HepG2 (cell line): ENCODE data around the gene C19orf73. TPM values are rescaled to one million over a fixed set of nuclear protein-coding genes. Genes with fewer than 3 reads are reported as not detected.

Experiments
- ARID5B ChIP-seq: IDR thresholded peaks from 2 replicates; pipeline ENCODE4 v1.4.0; 2020; ENCODE audit warnings: mild to moderate bottlenecking, missing genetic modification reagents
- DNMT1 ChIP-seq: sonication (generic); formaldehyde crosslinking; IDR thresholded peaks from 2 replicates; pipeline ENCODE4 v1.5.1; 2020; ENCODE audit warnings: mild to moderate bottlenecking, missing genetic modification reagents
- EP300 ChIP-seq, 3 experiments: sonication (generic) in 1 of 3; formaldehyde crosslinking in 1 of 3; IDR thresholded peaks; 2 replicates each; pipeline versions ENCODE4 v1.5.1 to v1.6.1; 2011 to 2020; ENCODE audit warnings: low read depth in 2 of 3, low read length in 2 of 3, borderline replicate concordance in 1 of 3, improper control_type of control experiment in 1 of 3, mild to moderate bottlenecking in 1 of 3, missing genetic modification reagents in 1 of 3, moderate library complexity in 1 of 3
- HNF1A ChIP-seq, 2 experiments: sonication (generic) in 1 of 2; formaldehyde crosslinking in 1 of 2; IDR thresholded peaks; 2 replicates each; pipeline versions ENCODE4 v1.4.0 to v1.6.1; 2016 to 2020; ENCODE audit warnings: borderline replicate concordance in 1 of 2, low read depth in 1 of 2, mild to moderate bottlenecking in 1 of 2, missing genetic modification reagents in 1 of 2
- HNRNPK ChIP-seq: fragments of 200-400 bp; formaldehyde crosslinking; IDR thresholded peaks from 2 replicates; pipeline ENCODE4 v1.6.1; 2018; ENCODE audit warnings: low read length, low read depth, moderate library complexity, mild to moderate bottlenecking; ENCODE audit not compliant: poor library complexity, severe bottlenecking
- HOXA5 ChIP-seq: sonication (generic); formaldehyde crosslinking; IDR thresholded peaks from 2 replicates; pipeline ENCODE4 v1.4.0; 2020; ENCODE audit warnings: missing genetic modification reagents
- MLLT10 ChIP-seq: sonication (generic); formaldehyde crosslinking; IDR thresholded peaks from 2 replicates; pipeline ENCODE4 v1.4.0; 2020; ENCODE audit warnings: missing genetic modification reagents
- ONECUT2 ChIP-seq: sonication (generic); formaldehyde crosslinking; IDR thresholded peaks from 2 replicates; pipeline ENCODE4 v1.4.0; 2020; ENCODE audit warnings: missing genetic modification reagents
- PAWR ChIP-seq: sonication (generic); formaldehyde crosslinking; IDR thresholded peaks from 2 replicates; pipeline ENCODE4 v1.4.0; 2020; ENCODE audit warnings: missing genetic modification reagents, mild to moderate bottlenecking, borderline replicate concordance
- RFX1 ChIP-seq: fragments of 450-650 bp; IDR thresholded peaks from 2 replicates; pipeline ENCODE4 v1.6.1; 2017
- SIX4 ChIP-seq: sonication (generic); formaldehyde crosslinking; IDR thresholded peaks from 2 replicates; pipeline ENCODE4 v1.4.0; 2020; ENCODE audit warnings: missing genetic modification reagents
- SUZ12 ChIP-seq: fragments of 150-350 bp; IDR thresholded peaks from 2 replicates; pipeline ENCODE4 v1.6.1; 2014; ENCODE audit warnings: low read depth, low read length
- TOPORS ChIP-seq: sonication (generic); formaldehyde crosslinking; IDR thresholded peaks from 2 replicates; pipeline ENCODE4 v1.8.0; 2023; ENCODE audit warnings: mild to moderate bottlenecking, missing genetic modification reagents
- ZBTB37 ChIP-seq: sonication (generic); formaldehyde crosslinking; IDR thresholded peaks from 2 replicates; pipeline ENCODE4 v1.4.0; 2020; ENCODE audit warnings: mild to moderate bottlenecking, missing genetic modification reagents
- ZFP41 ChIP-seq: sonication (generic); formaldehyde crosslinking; IDR thresholded peaks from 2 replicates; pipeline ENCODE4 v1.4.0; 2020; ENCODE audit warnings: mild to moderate bottlenecking, missing genetic modification reagents, borderline replicate concordance
- ZNF101 ChIP-seq: sonication (generic); formaldehyde crosslinking; IDR thresholded peaks from 2 replicates; pipeline ENCODE4 v1.4.0; 2020; ENCODE audit warnings: mild to moderate bottlenecking, low read depth, missing genetic modification reagents, borderline replicate concordance
- ZNF484 ChIP-seq: sonication (generic); formaldehyde crosslinking; IDR thresholded peaks from 2 replicates; pipeline ENCODE4 v1.5.1; 2020; ENCODE audit warnings: mild to moderate bottlenecking, low read depth, missing genetic modification reagents, borderline replicate concordance
- ZNF7 ChIP-seq: IDR thresholded peaks from 2 replicates; pipeline ENCODE4 v1.6.1; 2016; ENCODE audit warnings: missing biosample characterization, missing genetic modification reagents
- polyA plus RNA-seq, 8 experiments: library from polyadenylated mRNA; depleted of rRNA in 3 of 8; stranded (reverse) in 7 of 8; unstranded in 1 of 8; fragments of >200 nt; fragmentation: Illumina TruSeq in 4 of 8; extraction: Trizol in 4 of 8; gene quantifications; 2 replicates each; pipeline versions ENCODE4 v1.2.1 to v1.2.3, GENCODE V29; 2011 to 2016; ENCODE audit warnings: low read depth in 4 of 8, missing spikeins in 1 of 8, mixed read lengths in 1 of 8; ENCODE audit not compliant: insufficient read depth in 1 of 8
- total RNA-seq, 5 experiments: library from RNA; depleted of rRNA; stranded (reverse); fragments of >200 nt; fragmentation: Illumina TruSeq; extraction: Trizol; gene quantifications; 2 replicates each; pipeline ENCODE4 v1.2.3, GENCODE V29; 2016; ENCODE audit warnings: low read depth in 1 of 5

The C19orf73 gene
- total and polyA plus RNA-seq, 2 of the 13 experiments (the other 11 are each of a cell fraction or from before 2014, with no cell fraction given), result 1.4 to 1.5 TPM

GRCh38 chr19:49127674-49128544 lies 9.0 kb upstream of the C19orf73 start (continued):
- TF ChIP-seq EP300 (IDR thresholded peaks at IDR 0.05; ENCODE audit: low read depth in 2 of 2, low read length in 2 of 2) (0 out of 4 replicates have a peak, but pooled peaks of 1 of the 2 experiments have one; percentile 4), EP300 (CRISPR knock-in tag; IDR thresholded peaks at IDR 0.05; ENCODE audit: borderline replicate concordance) (peak; percentile 79), ARID5B (peak; percentile 84), RFX1 (no peak), ZBTB37 (no peak), SIX4 (CRISPR knock-in tag) (peak; percentile 80; the same call in 1 of the 2 replicates), ZFP41 (CRISPR knock-in tag) (peak; percentile 99), ONECUT2 (peak; percentile 70; the same call in 1 of the 2 replicates), ZNF7 (CRISPR knock-in tag) (peak; percentile 44; the same call in 1 of the 2 replicates), ZNF101 (CRISPR knock-in tag) (peak; percentile 98), MLLT10 (CRISPR knock-in tag) (no peak), TOPORS (peak; percentile 100), SUZ12 (no peak), PAWR (peak; percentile 95; the same call in 1 of the 2 replicates), HNF1A (IDR thresholded peaks at IDR 0.05; ENCODE audit: low read depth) (no peak), HNF1A (CRISPR knock-in tag; IDR thresholded peaks at IDR 0.05; ENCODE audit: borderline replicate concordance) (peak; percentile 86), HOXA5 (CRISPR knock-in tag) (peak; percentile 97), DNMT1 (peak; percentile 95), ZNF484 (CRISPR knock-in tag) (peak; percentile 90; the same call in 1 of the 2 replicates), HNRNPK (no peak)
